ENCODE data around the gene ARHGAP6. TPM values are rescaled to one million over a fixed set of nuclear protein-coding genes. Genes with fewer than 3 reads are reported as not detected.

The ARHGAP6 gene
- total and polyA plus RNA-seq, 9 of the 15 experiments (the other 6 are each of a cell fraction or from before 2014, with no cell fraction given) = 12.5 to 63.6 (median 41.8) TPM

GRCh38 chrX:11407331-11408108 lies 258.2 kb downstream of the ARHGAP6 start (continued):
- no peak for TF ChIP-seq BRF1 (IDR thresholded peaks at IDR 0.05; ENCODE audit: borderline replicate concordance, extremely low read depth, insufficient read length)
- no peak for TF ChIP-seq CREB3L1 (IDR thresholded peaks at IDR 0.05; ENCODE audit: borderline replicate concordance, low read depth)
- TF ChIP-seq NFRKB (IDR thresholded peaks at IDR 0.05; ENCODE audit: low read depth) = peak; percentile 88
- no peak for TF ChIP-seq ZNF551 (CRISPR knock-in tag; IDR thresholded peaks at IDR 0.05)
- 0 out of 2 replicates have a peak, but pooled peaks have one; percentile 19 for TF ChIP-seq ZNF436 (CRISPR knock-in tag; IDR thresholded peaks at IDR 0.05)
- no peak for TF ChIP-seq GABPB2 (CRISPR knock-in tag; conservative IDR thresholded peaks at IDR 0.05)
- TF ChIP-seq NR2F6 (CRISPR knock-in tag; IDR thresholded peaks at IDR 0.05) = no peak
- TF ChIP-seq FOXJ3 (CRISPR knock-in tag; IDR thresholded peaks at IDR 0.05) = no peak
- no peak for TF ChIP-seq CEBPZ (IDR thresholded peaks at IDR 0.05; ENCODE audit: borderline replicate concordance, low read depth, low read length)
- no peak for TF ChIP-seq PHF8 (IDR thresholded peaks at IDR 0.05; ENCODE audit: borderline replicate concordance, low read length)
- TF ChIP-seq SMARCE1 (IDR thresholded peaks at IDR 0.05) = peak; percentile 81
- TF ChIP-seq MTA1 (IDR thresholded peaks at IDR 0.05; ENCODE audit: borderline replicate concordance) = peak; percentile 65
- TF ChIP-seq HDAC6 (IDR thresholded peaks at IDR 0.05; ENCODE audit: low read depth, low read length) = no peak
- TF ChIP-seq ZNF318 (IDR thresholded peaks at IDR 0.05; ENCODE audit: borderline replicate concordance in 1 of 2, low read depth in 1 of 2) = peak in 1 of 2 experiments; percentile 23; a peak in 1 of 4 replicates
